Liver (tissue), 9 donors: Measurements from ENCODE around the gene OR10G7. TPM values are rescaled to one million over a fixed set of nuclear protein-coding genes. Genes with fewer than 3 reads are reported as not detected.

Experiments used
- DNase-seq: peaks from one replicate; pipeline ENCODE4 v3.0.0-alpha.2; 2017; ENCODE audit warnings: low spot score
- H3K27ac ChIP-seq, 2 donors: one replicate each; pipeline ENCODE4 v1.7.0; 2013; ENCODE audit warnings: inconsistent platforms in 2 of 2, low read length in 2 of 2, control low read depth in 1 of 2, low read depth in 1 of 2, mild to moderate bottlenecking in 1 of 2
- H3K27me3 ChIP-seq, 4 donors: one replicate each; pipeline versions ENCODE4 v1.6.1 to v1.7.0; 2013; ENCODE audit warnings: low read length in 3 of 4, inconsistent platforms in 1 of 4, mild to moderate bottlenecking in 1 of 4, moderate library complexity in 1 of 4; ENCODE audit not compliant: control insufficient read depth in 4 of 4, insufficient read depth in 4 of 4
- H3K36me3 ChIP-seq, 4 donors: one replicate each; pipeline versions ENCODE4 v1.6.1 to v1.7.0; 2013; ENCODE audit warnings: low read length in 3 of 4, mild to moderate bottlenecking in 3 of 4, low read depth in 1 of 4, moderate library complexity in 1 of 4; ENCODE audit not compliant: control insufficient read depth in 4 of 4, insufficient read depth in 3 of 4
- H3K4me1 ChIP-seq, 4 donors: one replicate each; pipeline versions ENCODE4 v1.6.1 to v1.7.0; 2013; ENCODE audit warnings: low read length in 3 of 4, mild to moderate bottlenecking in 3 of 4, moderate library complexity in 1 of 4; ENCODE audit not compliant: control insufficient read depth in 4 of 4, insufficient read depth in 4 of 4
- H3K4me3 ChIP-seq, 3 donors: one replicate each; pipeline versions ENCODE4 v1.6.1 to v1.7.0; 2013; ENCODE audit warnings: low read length in 3 of 3, control low read depth in 1 of 3, low read depth in 1 of 3, mild to moderate bottlenecking in 1 of 3
- H3K9ac ChIP-seq, 2 donors: one replicate each; pipeline ENCODE4 v1.7.0; 2013; ENCODE audit warnings: low read length in 2 of 2, mild to moderate bottlenecking in 2 of 2, moderate library complexity in 2 of 2, control low read depth in 1 of 2, low read depth in 1 of 2
- H3K9me3 ChIP-seq, 4 donors: one replicate each; pipeline versions ENCODE4 v1.6.1 to v1.7.0; 2013; ENCODE audit warnings: low read length in 3 of 4; ENCODE audit not compliant: control insufficient read depth in 4 of 4
- ATF3 ChIP-seq: IDR thresholded peaks from 2 replicates; pipeline ENCODE4 v1.6.1; 2016; ENCODE audit warnings: antibody characterized with exemption
- CTCF ChIP-seq: fragments of 150-350 bp; IDR thresholded peaks from 2 replicates; pipeline ENCODE4 v1.5.1; 2017; ENCODE audit warnings: improper control_type of control experiment, low read depth, low read length; ENCODE audit not compliant: missing input control
- EGR1 ChIP-seq, 2 donors: IDR thresholded peaks; 2 replicates each; pipeline ENCODE4 v1.6.1; 2016 to 2018; ENCODE audit warnings: antibody characterized with exemption in 2 of 2, low read depth in 2 of 2
- FOXA2 ChIP-seq: IDR thresholded peaks from 2 replicates; pipeline ENCODE4 v1.6.1; 2016; ENCODE audit warnings: antibody characterized with exemption
- GABPA ChIP-seq, 2 donors: IDR thresholded peaks in 1 of 2; conservative IDR thresholded peaks in 1 of 2; 2 replicates each; pipeline ENCODE4 v1.6.1; 2016; ENCODE audit warnings: antibody characterized with exemption in 2 of 2, mild to moderate bottlenecking in 1 of 2, moderate library complexity in 1 of 2
- HNF4A ChIP-seq, 2 donors: conservative IDR thresholded peaks; 2 replicates each; pipeline ENCODE4 v1.6.1; 2016; ENCODE audit warnings: antibody characterized with exemption in 2 of 2, mild to moderate bottlenecking in 2 of 2
- HNF4G ChIP-seq: IDR thresholded peaks from 2 replicates; pipeline ENCODE4 v1.6.1; 2016; ENCODE audit warnings: antibody characterized with exemption
- MAX ChIP-seq: IDR thresholded peaks from 2 replicates; pipeline ENCODE4 v1.6.1; 2016; ENCODE audit warnings: antibody characterized with exemption
- RAD21 ChIP-seq, 2 donors: IDR thresholded peaks; 2 replicates each; pipeline ENCODE4 v1.6.1; 2016; ENCODE audit warnings: antibody characterized with exemption in 2 of 2, mild to moderate bottlenecking in 2 of 2
- REST ChIP-seq: IDR thresholded peaks from 2 replicates; pipeline ENCODE4 v1.6.1; 2016; ENCODE audit warnings: antibody characterized with exemption, mild to moderate bottlenecking
- TAF1 ChIP-seq: conservative IDR thresholded peaks from 2 replicates; pipeline ENCODE4 v1.6.1; 2016; ENCODE audit warnings: antibody characterized with exemption, mild to moderate bottlenecking
- YY1 ChIP-seq: IDR thresholded peaks from 2 replicates; pipeline ENCODE4 v1.6.1; 2016; ENCODE audit warnings: antibody characterized with exemption, mild to moderate bottlenecking
- ZBTB33 ChIP-seq: IDR thresholded peaks from 2 replicates; pipeline ENCODE4 v1.6.1; 2016; ENCODE audit warnings: antibody characterized with exemption
- WGBS: extraction: QIAGEN DNeasy Blood & Tissue Kit; methylation state at CpG from one replicate; pipeline ENCODE4 v1.1.7; 2013; 5-methylcytosine and 5-hydroxymethylcytosine counted together
- polyA plus RNA-seq, 2 donors: library from polyadenylated mRNA; stranded (reverse) in 1 of 2; unstranded in 1 of 2; fragments of 200-250 nt in 1 of 2; fragments of >200 nt in 1 of 2; fragmentation: Nextera tagmentation in 1 of 2; extraction: Ambion mirVana in 1 of 2; gene quantifications; one replicate each; pipeline versions ENCODE4 v1.2.1 to v1.2.3, GENCODE V29; 2013 to 2015
- total RNA-seq, 2 donors: library from RNA; depleted of rRNA; stranded (reverse); fragments of >200 nt; gene quantifications; one replicate each; pipeline ENCODE4 v1.2.3, GENCODE V29; 2014
- donor health status: healthy.
- donor health status: healthy.
- donor health status: healthy.
- donor health status: healthy.
- donor health status: healthy.

The OR10G7 gene
- total and polyA plus RNA-seq, 4 donors, result not detected

GRCh38 chr11:124052966-124053365 is 11.8 kb upstream of the OR10G7 start:
- H3K27me3 ChIP-seq, result no peaks in the 10 kb centered on the region
- no peak for DNase-seq
- no peaks in the 10 kb centered on the region for H3K36me3 ChIP-seq
- H3K9ac ChIP-seq, result no peak overlapping the region
- H3K4me3 ChIP-seq, result no peak overlapping the region
- no peak overlapping the region for H3K27ac ChIP-seq
- no peaks in the 10 kb centered on the region for H3K4me1 ChIP-seq
- WGBS, result 86% methylated on average over 3 of the region's 3 CpGs
- no peaks in the 10 kb centered on the region for H3K9me3 ChIP-seq
- TF ChIP-seq MAX, result no peak
- TF ChIP-seq FOXA2, result no peak
- TF ChIP-seq ATF3, result no peak
- no peak for TF ChIP-seq CTCF
- TF ChIP-seq REST, result no peak
- TF ChIP-seq ZBTB33, result no peak
- no peak for TF ChIP-seq EGR1 (IDR thresholded peaks at IDR 0.05; ENCODE audit: low read depth in 2 of 2)
- TF ChIP-seq TAF1, result no peak
- TF ChIP-seq RAD21 (IDR thresholded peaks at IDR 0.05), result no peak
- TF ChIP-seq HNF4A (conservative IDR thresholded peaks at IDR 0.05), result no peak
- no peak for TF ChIP-seq HNF4G
- TF ChIP-seq GABPA (IDR thresholded peaks at IDR 0.05 in 1 of 2, conservative IDR thresholded peaks at IDR 0.05 in 1 of 2), result no peak

- DNase-seq, result no peak
- Histone ChIP-seq H3K27me3 (no peaks in the 10 kb centered on the region), H3K4me3 (no peak overlapping the region), H3K36me3 (no peaks in the 10 kb centered on the region), H3K9ac (no peak overlapping the region), H3K9me3 (no peaks in the 10 kb centered on the region), H3K27ac (no peak overlapping the region), H3K4me1 (no peaks in the 10 kb centered on the region)
- 57% methylated on average over 1 of the region's 1 CpG for WGBS
- TF ChIP-seq TAF1 (no peak), GABPA (IDR thresholded peaks at IDR 0.05 in 1 of 2, conservative IDR thresholded peaks at IDR 0.05 in 1 of 2) (no peak), YY1 (no peak), MAX (no peak)
Observed at GRCh38 chr11:124050748-124051147, 9.6 kb upstream of the OR10G7 start.
